Posterior cingulate gyrus (tissue), 11 donors: ENCODE measurements around the gene PTH2.
"Not testable (repeated sequence)": the region's sequence is repeated elsewhere in the genome, so short reads cannot be mapped to it uniquely, and the experiment has no call there.

Source experiments
- DNase-seq, 10 donors: peaks; one replicate each; pipeline versions ENCODE4 v3.0.0 to v3.0.0-alpha.2; 2020 to 2021; ENCODE audit warnings: mixed read lengths in 3 of 10
- intact Hi-C: fragments of 100-400 bp; cut with DNase I; formaldehyde crosslinking; loops from one replicate; pipeline ENCODE4 v1.15.1; 2023

PTH2 gene

GRCh38 chr19:49423071-49423984 lies at the start of gene PTH2:
PTH2 (minus strand) TSS chr19:49423441; CDS start chr19:49423339, 102 bp downstream.
- intact Hi-C loops: no loop called here
- no peak for DNase-seq

GRCh38 chr19:49472936-49473335 lies 49.7 kb upstream of the PTH2 start:
- intact Hi-C loops: no loop called here
- no peak for DNase-seq

GRCh38 chr19:49470615-49470978 lies 47.4 kb upstream of the PTH2 start:
- intact Hi-C loops: no loop called here
- DNase-seq: no peak

- no peak for DNase-seq
- intact Hi-C loops: no loop called here
Measured at GRCh38 chr19:49469828-49470614, 46.8 kb upstream of the PTH2 start.

GRCh38 chr19:49468746-49469447 lies 45.7 kb upstream of the PTH2 start:
- intact Hi-C loops: no loop called here
- DNase-seq: no peak

GRCh38 chr19:49468199-49468598 lies 45.0 kb upstream of the PTH2 start:
- intact Hi-C loops: no loop called here
- no peak for DNase-seq

- intact Hi-C loops: no loop called here
- DNase-seq: no peak
Measured at GRCh38 chr19:49465371-49465770, 42.1 kb upstream of the PTH2 start.

GRCh38 chr19:49463960-49464740 lies 40.9 kb upstream of the PTH2 start:
- intact Hi-C loops: no loop called here
- no peak for DNase-seq

GRCh38 chr19:49462492-49462891 lies 39.3 kb upstream of the PTH2 start:
- intact Hi-C loops: no loop called here

GRCh38 chr19:49461656-49462055 lies 38.4 kb upstream of the PTH2 start:
- no peak for DNase-seq
- intact Hi-C loops: no loop called here

More at GRCh38 chr19:49462492-49462891, 39.3 kb upstream of the PTH2 start:
- DNase-seq: no peak

GRCh38 chr19:49461130-49461529 lies 37.9 kb upstream of the PTH2 start:
- DNase-seq, intact Hi-C loops: not testable (repeated sequence)

- intact Hi-C loops: no loop called here
- DNase-seq: no peak
Measured at GRCh38 chr19:49459388-49459787, 36.1 kb upstream of the PTH2 start.

GRCh38 chr19:49458567-49458903 lies 35.3 kb upstream of the PTH2 start:
- DNase-seq: no peak
- intact Hi-C loops: no loop called here

GRCh38 chr19:49456326-49456725 lies 33.1 kb upstream of the PTH2 start:
- intact Hi-C loops: no loop called here
- no peak for DNase-seq

- DNase-seq: no peak
- intact Hi-C loops: no loop called here
Measured at GRCh38 chr19:49455773-49456172, 32.5 kb upstream of the PTH2 start.

- intact Hi-C loops: loop anchor here (5.0 kb wide), 1 partner anchor 44 kb away; the partner anchor contains the start of gene RPS11
- no peak for DNase-seq
Measured at GRCh38 chr19:49453757-49454240, 30.6 kb upstream of the PTH2 start.

- DNase-seq: peak; percentile 97 to 100 (median 99)
- intact Hi-C loops: loop anchor here (5.0 kb wide), 1 partner anchor 44 kb away; the partner anchor contains the start of gene RPS11
Measured at GRCh38 chr19:49453013-49453756, 29.9 kb upstream of the PTH2 start, which contains the start of gene ALDH16A1. ALDH16A1 (plus strand) TSS chr19:49453225; CDS start chr19:49453332, 107 bp downstream.

- intact Hi-C loops: loop anchor here (5.0 kb wide), 1 partner anchor 46 kb away; the partner anchor contains the start of gene RPS11
- peak; percentile 92 to 99 (median 96) for DNase-seq
Measured at GRCh38 chr19:49451430-49452181, 28.4 kb upstream of the PTH2 start, which contains the start of gene PIH1D1. PIH1D1 (minus strand) TSS chr19:49451814; CDS start chr19:49451574, 240 bp downstream.
